Prostate gland (tissue), 2 donors: ENCODE data around the gene TLX1. TPM values are rescaled to one million over a fixed set of nuclear protein-coding genes. Genes with fewer than 3 reads are reported as not detected.

Source experiments
- DNase-seq: peaks from one replicate; pipeline ENCODE4 v3.0.0-alpha.2; 2019; ENCODE audit warnings: low spot score
- H3K27ac ChIP-seq, 2 donors: fragments of 200-600 bp; sonication (generic); 2 replicates each; pipeline ENCODE4 v1.5.1; 2017 to 2019
- H3K27me3 ChIP-seq: fragments of 200-600 bp; sonication (generic); replicated peaks from 2 replicates; pipeline ENCODE4 v1.5.1; 2019; ENCODE audit not compliant: insufficient read depth
- H3K36me3 ChIP-seq, 2 donors: fragments of 200-600 bp; sonication (generic); 1 replicate in 1 of 2; 2 replicates in 1 of 2; pipeline versions ENCODE4 v1.5.1 to v1.8.1; 2017 to 2019
- H3K4me1 ChIP-seq: fragments of 200-600 bp; sonication (generic); replicated peaks from 2 replicates; pipeline ENCODE4 v1.5.1; 2019
- H3K4me3 ChIP-seq, 2 donors: fragments of 200-600 bp; sonication (generic); 2 replicates each; pipeline ENCODE4 v1.5.1; 2017 to 2019
- H3K9me3 ChIP-seq: fragments of 200-600 bp; sonication (generic); 2 replicates; pipeline ENCODE4 v1.5.1; 2017
- CTCF ChIP-seq, 4 experiments: fragments of 200-600 bp in 2 of 4; fragments of 450-650 bp in 2 of 4; sonication (generic) in 2 of 4; IDR thresholded peaks; 1 replicate in 3 of 4; 2 replicates in 1 of 4; pipeline ENCODE4 v1.5.1; 2016 to 2019; ENCODE audit warnings: antibody characterized with exemption in 4 of 4, mild to moderate bottlenecking in 2 of 4, moderate library complexity in 2 of 4
- POLR2A ChIP-seq: fragments of 450-650 bp; IDR thresholded peaks from one replicate; pipeline ENCODE4 v1.6.1; 2016; ENCODE audit warnings: antibody characterized with exemption, mild to moderate bottlenecking
- POLR2AphosphoS5 ChIP-seq: sonication (generic); formaldehyde crosslinking; IDR thresholded peaks from one replicate; pipeline ENCODE4 v1.6.1; 2017; ENCODE audit warnings: antibody characterized with exemption
- whole genome bisulfite sequencing: methylation state at CpG from one replicate; pipeline ENCODE4 v1.1.5; 2018; 5-methylcytosine and 5-hydroxymethylcytosine counted together
- intact Hi-C: fragments of 100-400 bp; cut with DNase I; formaldehyde crosslinking; loops from one replicate; pipeline ENCODE4 v1.14.2; 2022
- total RNA-seq, 2 donors: library from RNA; depleted of rRNA; stranded (reverse); fragments of >200 nt; gene quantifications; one replicate each; pipeline ENCODE4 v1.1.0, GENCODE V29; 2016

The TLX1 gene
- total RNA-seq, 2 donors from 2014 or later, result 0.05 to 0.34 TPM

GRCh38 chr10:101111547-101111946 is 19.6 kb upstream of the TLX1 start:
- Histone ChIP-seq H3K9me3 (no peaks in the 10 kb centered on the region), H3K4me1 (no peaks in the 10 kb centered on the region), H3K36me3 (no peaks in the 10 kb centered on the region), H3K27me3 (no peaks in the 10 kb centered on the region), H3K27ac (no peak overlapping the region), H3K4me3 (no peak overlapping the region)
- no peak for TF ChIP-seq POLR2AphosphoS5
- TF ChIP-seq CTCF (IDR thresholded peaks at IDR 0.05), result no peak
- TF ChIP-seq POLR2A, result no peak
- 67% methylated on average over 8 of the region's 8 CpGs for WGBS
- intact Hi-C loops, result no loop called here
- DNase-seq, result no peak

GRCh38 chr10:101112799-101113594 is 18.1 kb upstream of the TLX1 start:
- TF ChIP-seq POLR2A, result no peak
- TF ChIP-seq CTCF (IDR thresholded peaks at IDR 0.05), result no peak
- TF ChIP-seq POLR2AphosphoS5, result no peak
- H3K4me1 ChIP-seq, result no peaks in the 10 kb centered on the region
- H3K27ac ChIP-seq, result no peak overlapping the region
- no peak for DNase-seq
- H3K9me3 ChIP-seq, result no peaks in the 10 kb centered on the region
- no peaks in the 10 kb centered on the region for H3K36me3 ChIP-seq
- no peaks in the 10 kb centered on the region for H3K27me3 ChIP-seq
- 20% methylated on average over 12 of the region's 12 CpGs for WGBS
- no peak overlapping the region for H3K4me3 ChIP-seq
- intact Hi-C loops, result no loop called here

- Histone ChIP-seq H3K4me3 (no peak overlapping the region), H3K36me3 (no peaks in the 10 kb centered on the region), H3K9me3 (no peaks in the 10 kb centered on the region), H3K4me1 (no peaks in the 10 kb centered on the region), H3K27me3 (no peaks in the 10 kb centered on the region), H3K27ac (no peak overlapping the region)
- WGBS, result 63% methylated on average over 2 of the region's 2 CpGs
- no peak for DNase-seq
- TF ChIP-seq POLR2A (no peak), CTCF (IDR thresholded peaks at IDR 0.05) (no peak), POLR2AphosphoS5 (no peak)
- intact Hi-C loops, result no loop called here
Observed at GRCh38 chr10:101113890-101114403, 17.2 kb upstream of the TLX1 start.

- Histone ChIP-seq H3K4me1 (no peaks in the 10 kb centered on the region), H3K4me3 (no peak overlapping the region), H3K27me3 (peaks cover 2% of the 10 kb centered on the region), H3K27ac (no peak overlapping the region), H3K36me3 (no peaks in the 10 kb centered on the region), H3K9me3 (no peaks in the 10 kb centered on the region)
- DNase-seq, result no peak
- TF ChIP-seq CTCF (IDR thresholded peaks at IDR 0.05) (no peak), POLR2AphosphoS5 (no peak), POLR2A (no peak)
- intact Hi-C loops, result no loop called here
- WGBS, result 43% methylated on average over 2 of the region's 2 CpGs
Observed at GRCh38 chr10:101114646-101115045, 16.5 kb upstream of the TLX1 start.

- Histone ChIP-seq H3K4me1 (no peaks in the 10 kb centered on the region), H3K27me3 (peaks cover 2% of the 10 kb centered on the region), H3K4me3 (no peak overlapping the region), H3K27ac (no peak overlapping the region), H3K9me3 (no peaks in the 10 kb centered on the region), H3K36me3 (no peaks in the 10 kb centered on the region)
- 88% methylated on average over 6 of the region's 6 CpGs for WGBS
- DNase-seq, result no peak
- TF ChIP-seq POLR2A (no peak), POLR2AphosphoS5 (no peak)
- intact Hi-C loops, result no loop called here
Observed at GRCh38 chr10:101116754-101117153, 14.3 kb upstream of the TLX1 start.
